H1 (cell line): ENCODE measurements around the gene SLC25A17. TPM values are rescaled to one million over a fixed set of nuclear protein-coding genes. Genes with fewer than 3 reads are reported as not detected.

Experiments
- CTCF ChIA-PET: fragments of 300-600 bp; sonication (Branson Sonifier 250); formaldehyde crosslinking; loops from one replicate; lab custom pipeline; 2021; ENCODE audit not compliant: partially characterized antibody; lab: Charles Lee
- POLR2A ChIA-PET: fragments of 300-600 bp; sonication (Branson Sonifier 250); formaldehyde crosslinking; loops from one replicate; lab custom pipeline; 2021; ENCODE audit warnings: inconsistent platforms; ENCODE audit not compliant: partially characterized antibody; lab: Charles Lee
- DNase-seq, 2 experiments: peaks; one replicate each; pipeline versions ENCODE4 v3.0.0 to v3.0.0-alpha.2; 2010 to 2022; ENCODE audit warnings: low spot score in 2 of 2, low read depth in 1 of 2, mixed read lengths in 1 of 2
- FAIRE-seq: peaks from 2 replicates; lab custom pipeline; 2011; peaks lifted over from hg19 to GRCh38; lab: Jason Lieb, UNC
- H2AFZ ChIP-seq: 2 replicates; pipeline ENCODE4 v1.8.1; 2012; ENCODE audit warnings: low read length, inconsistent platforms
- H2AK5ac ChIP-seq: 2 replicates; pipeline ENCODE4 v1.6.1; 2013; ENCODE audit warnings: low read depth, low read length
- H2BK120ac ChIP-seq: replicated peaks from 2 replicates; pipeline ENCODE3; 2013; ENCODE audit warnings: low read depth, low read length, inconsistent platforms
- H2BK12ac ChIP-seq: 2 replicates; pipeline ENCODE4 v1.6.1; 2013; ENCODE audit warnings: low read depth, low read length
- H2BK15ac ChIP-seq: 2 replicates; pipeline ENCODE4 v1.6.1; 2013; ENCODE audit warnings: low read length
- H2BK20ac ChIP-seq: 2 replicates; pipeline ENCODE4 v1.6.1; 2013; ENCODE audit warnings: low read length
- H2BK5ac ChIP-seq: 2 replicates; pipeline ENCODE4 v1.6.1; 2013; ENCODE audit warnings: low read depth, low read length
- H3K14ac ChIP-seq: 2 replicates; pipeline ENCODE4 v1.6.1; 2013; ENCODE audit warnings: inconsistent platforms; ENCODE audit not compliant: insufficient read length
- H3K18ac ChIP-seq: 2 replicates; pipeline ENCODE4 v1.6.1; 2013; ENCODE audit warnings: low read length; ENCODE audit errors: extremely low read depth
- H3K23ac ChIP-seq: 2 replicates; pipeline ENCODE4 v1.6.1; 2013; ENCODE audit warnings: inconsistent platforms; ENCODE audit not compliant: insufficient read length
- H3K23me2 ChIP-seq: 2 replicates; pipeline ENCODE4 v1.6.1; 2013; ENCODE audit warnings: low read depth, low read length
- H3K27ac ChIP-seq: 2 replicates; pipeline ENCODE4 v1.6.1; 2011; ENCODE audit warnings: low read depth, low read length, inconsistent platforms
- H3K27me3 ChIP-seq, 4 experiments: replicated peaks in 1 of 4; 1 replicate in 1 of 4; 2 replicates in 3 of 4; pipeline versions ENCODE4 v1.6.1 to v1.8.1; 2011 to 2013; ENCODE audit warnings: low read length in 3 of 4, mild to moderate bottlenecking in 3 of 4, inconsistent platforms in 2 of 4, mixed read lengths in 2 of 4, moderate library complexity in 1 of 4; ENCODE audit not compliant: control insufficient read depth in 3 of 4, insufficient read depth in 3 of 4; ENCODE audit errors: extremely low read depth in 1 of 4
- H3K36me3 ChIP-seq, 4 experiments: 2 replicates each; pipeline versions ENCODE4 v1.6.1 to v1.8.1; 2011 to 2013; ENCODE audit warnings: mild to moderate bottlenecking in 4 of 4, low read length in 3 of 4, moderate library complexity in 2 of 4, control low read depth in 1 of 4, inconsistent platforms in 1 of 4; ENCODE audit not compliant: insufficient read depth in 4 of 4, control insufficient read depth in 2 of 4
- H3K4ac ChIP-seq: replicated peaks from 2 replicates; pipeline ENCODE3; 2013; ENCODE audit warnings: low read length, low read depth, mixed read lengths, inconsistent platforms; ENCODE audit not compliant: insufficient read length
- H3K4me1 ChIP-seq, 4 experiments: replicated peaks in 1 of 4; 1 replicate in 1 of 4; 2 replicates in 3 of 4; pipeline versions ENCODE4 v1.6.1 to v1.8.1; 2011 to 2013; ENCODE audit warnings: low read length in 3 of 4, inconsistent platforms in 2 of 4, mixed read lengths in 1 of 4; ENCODE audit not compliant: insufficient read depth in 4 of 4, control insufficient read depth in 3 of 4
- H3K4me2 ChIP-seq, 2 experiments: 2 replicates each; pipeline versions ENCODE4 v1.6.1 to v1.8.1; 2011 to 2013; ENCODE audit warnings: low read depth in 2 of 2, low read length in 2 of 2, control low read depth in 1 of 2, inconsistent platforms in 1 of 2, mild to moderate bottlenecking in 1 of 2; ENCODE audit not compliant: insufficient read depth in 1 of 2
- H3K4me3 ChIP-seq, 4 experiments: fragments of 200-600, 300-600 bp in 1 of 4; sonication (generic), shearing (Covaris generic), sonication (Bioruptor Twin) in 1 of 4; 2 replicates each; pipeline versions ENCODE4 v1.5.1 to v1.8.1; 2011 to 2016; ENCODE audit warnings: low read length in 4 of 4, low read depth in 3 of 4, control low read depth in 2 of 4, inconsistent platforms in 2 of 4, mild to moderate bottlenecking in 2 of 4, mixed read lengths in 1 of 4, moderate library complexity in 1 of 4; ENCODE audit not compliant: insufficient read depth in 2 of 4; ENCODE audit errors: extremely low read depth in 1 of 4
- H3K56ac ChIP-seq: replicated peaks from 2 replicates; pipeline ENCODE3; 2013; ENCODE audit warnings: low read depth, mild to moderate bottlenecking, mixed read lengths, low read length, inconsistent platforms; ENCODE audit not compliant: insufficient read length
- H3K79me1 ChIP-seq: 2 replicates; pipeline ENCODE4 v1.6.1; 2013; ENCODE audit warnings: low read depth, low read length, control low read depth
- H3K79me2 ChIP-seq, 2 experiments: 2 replicates each; pipeline versions ENCODE4 v1.6.1 to v1.8.1; 2012 to 2013; ENCODE audit warnings: low read length in 2 of 2, mild to moderate bottlenecking in 2 of 2, inconsistent platforms in 1 of 2; ENCODE audit not compliant: insufficient read depth in 2 of 2, control insufficient read depth in 1 of 2
- H3K9ac ChIP-seq, 4 experiments: replicated peaks in 1 of 4; 1 replicate in 1 of 4; 2 replicates in 3 of 4; pipeline versions ENCODE4 v1.6.1 to v1.8.1; 2011 to 2013; ENCODE audit warnings: low read depth in 3 of 4, low read length in 3 of 4, control low read depth in 2 of 4, mild to moderate bottlenecking in 2 of 4, moderate library complexity in 2 of 4, inconsistent platforms in 1 of 4; ENCODE audit errors: extremely low read depth in 1 of 4
- H3K9me3 ChIP-seq, 2 experiments: 2 replicates each; pipeline versions ENCODE4 v1.6.1 to v1.8.1; 2012 to 2013; ENCODE audit warnings: mild to moderate bottlenecking in 2 of 2, moderate library complexity in 2 of 2, control low read depth in 1 of 2, inconsistent platforms in 1 of 2, low read depth in 1 of 2, low read length in 1 of 2, mixed read lengths in 1 of 2; ENCODE audit not compliant: insufficient read depth in 2 of 2
- H4K20me1 ChIP-seq, 2 experiments: replicated peaks in 1 of 2; 2 replicates each; pipeline versions ENCODE3 to v1.8.1; 2011 to 2013; ENCODE audit warnings: inconsistent platforms in 2 of 2, low read length in 2 of 2, mild to moderate bottlenecking in 1 of 2; ENCODE audit not compliant: insufficient read depth in 2 of 2, control insufficient read depth in 1 of 2
- H4K5ac ChIP-seq: 2 replicates; pipeline ENCODE4 v1.6.1; 2013; ENCODE audit warnings: low read length, low read depth, mixed read lengths, inconsistent platforms; ENCODE audit not compliant: insufficient read length
- H4K8ac ChIP-seq: 2 replicates; pipeline ENCODE4 v1.8.0; 2013; ENCODE audit warnings: mild to moderate bottlenecking, moderate library complexity, low read length, inconsistent platforms; ENCODE audit not compliant: insufficient read depth; ENCODE audit errors: extremely low read depth
- H4K91ac ChIP-seq: replicated peaks from 2 replicates; pipeline ENCODE3; 2013; ENCODE audit warnings: low read length, mixed read lengths, inconsistent platforms; ENCODE audit not compliant: insufficient read length
- BCL11A ChIP-seq, 2 experiments: IDR thresholded peaks; one replicate each; pipeline ENCODE4 v1.6.1; 2011; ENCODE audit warnings: low read depth in 2 of 2, low read length in 2 of 2, mild to moderate bottlenecking in 2 of 2
- CBX5 ChIP-seq: fragments of 300-800, 300-1000 bp; sonication (generic); IDR thresholded peaks from 2 replicates; pipeline ENCODE4 v1.7.1; 2016; ENCODE audit warnings: antibody characterized with exemption, low read length, low read depth
- CHD1 ChIP-seq: IDR thresholded peaks from 2 replicates; pipeline ENCODE4 v1.6.1; 2012; ENCODE audit warnings: low read depth, low read length, improper control_type of control experiment
- CREB1 ChIP-seq: IDR thresholded peaks from 2 replicates; pipeline ENCODE4 v1.6.1; 2012; ENCODE audit warnings: inconsistent platforms
- SP4 ChIP-seq: IDR thresholded peaks from 2 replicates; pipeline ENCODE4 v1.6.1; 2012; ENCODE audit warnings: low read length, inconsistent platforms
- SUZ12 ChIP-seq: fragments of 200-600 bp; sonication (generic); IDR thresholded peaks from 2 replicates; pipeline ENCODE4 v1.6.1; 2012; ENCODE audit warnings: mild to moderate bottlenecking, inconsistent platforms, low read length, moderate library complexity, mixed read lengths
- TEAD4 ChIP-seq: IDR thresholded peaks from 2 replicates; pipeline ENCODE4 v1.6.1; 2012; ENCODE audit warnings: low read depth, low read length, inconsistent platforms, mixed read lengths
- whole genome bisulfite sequencing, 2 experiments: shearing (Covaris generic) in 1 of 2; methylation state at CpG; one replicate each; pipeline versions ENCODE4 v1.1.6 to v1.1.7; 2013 to 2015; ENCODE audit warnings: low lambda C conversion rate in 2 of 2, mixed read lengths in 2 of 2, inconsistent platforms in 1 of 2, low coverage in 1 of 2, missing lambda C conversion rate in 1 of 2; ENCODE audit not compliant: insufficient replicate concordance in 2 of 2, insufficient coverage in 1 of 2, insufficient read length in 1 of 2; ENCODE audit errors: extremely low coverage in 1 of 2, missing lambda C conversion rate in 1 of 2; 5-methylcytosine and 5-hydroxymethylcytosine counted together
- polyA plus RNA-seq, 7 experiments: library from polyadenylated mRNA; depleted of rRNA in 3 of 7; stranded (reverse) in 5 of 7; unstranded in 2 of 7; fragments of >200 nt in 5 of 7; fragments of 200-250 nt in 2 of 7; gene quantifications; 1 replicate in 5 of 7; 2 replicates in 1 of 7; 4 replicates in 1 of 7; pipeline versions ENCODE4 v1.2.1 to v1.2.3, GENCODE V29; 2011 to 2013; ENCODE audit warnings: missing spikeins in 2 of 7, mixed read lengths in 2 of 7
- total RNA-seq: library from RNA; stranded (reverse); fragmentation: NEBNext Ultra II Directional; extraction: Animal tissue kit (Norgen Biotek cat#: 25700); gene quantifications from 2 replicates; pipeline ENCODE4 v1.2.1, GENCODE V29; 2021

SLC25A17 gene
- total and polyA plus RNA-seq, 2 of the 8 experiments (the other 6 are each of a cell fraction or from before 2014, with no cell fraction given), result 17.9 to 40.4 TPM

- H2AFZ ChIP-seq, result no peak overlapping the region
- WGBS, 2 experiments, result 81 to 100% methylated on average over 1 to 2 of the region's 12 CpGs
These were observed 72.5 kb downstream of the SLC25A17 start for GRCh38 chr22:40746428-40747220.

More at GRCh38 chr22:40746428-40747220, 72.5 kb downstream of the SLC25A17 start:
- no peak overlapping the region for H3K23ac ChIP-seq
- no peak overlapping the region for H3K4me2 ChIP-seq
- H3K9ac ChIP-seq, result no peak overlapping the region
- peaks cover 3 to 11% (median 6%) of the 10 kb centered on the region in 4 experiments for H3K4me1 ChIP-seq
- CTCF ChIA-PET, result interaction anchor here (4.1 kb wide), 1 partner anchor 12 kb away, joined by 25 read pairs; no protein-coding TSS in a partner anchor
- TF ChIP-seq BCL11A (IDR thresholded peaks at IDR 0.05; ENCODE audit: low read depth in 2 of 2, low read length in 2 of 2) (no peak), CHD1 (no peak), CBX5 (no peak), TEAD4 (no peak), SP4 (no peak), CREB1 (no peak), SUZ12 (no peak)
- H3K4ac ChIP-seq, result no peak overlapping the region
- no peak overlapping the region for H2AK5ac ChIP-seq
- no peak overlapping the region for H3K27ac ChIP-seq
- no peak overlapping the region for H2BK15ac ChIP-seq
- H3K9me3 ChIP-seq, result no peaks in the 10 kb centered on the region
- no peak overlapping the region for H2BK5ac ChIP-seq
- no peak overlapping the region for H2BK12ac ChIP-seq
- DNase-seq, result no peak
- no peak overlapping the region for H3K14ac ChIP-seq
- no peak overlapping the region for H4K91ac ChIP-seq
- no peaks in the 10 kb centered on the region for H3K79me1 ChIP-seq
- H3K27me3 ChIP-seq, result no peaks in the 10 kb centered on the region
- no peak overlapping the region for H4K8ac ChIP-seq
- no peak overlapping the region for H3K56ac ChIP-seq
- H3K79me2 ChIP-seq, result no peaks in the 10 kb centered on the region
- no peak for FAIRE-seq
- H2BK120ac ChIP-seq, result no peak overlapping the region
- H4K5ac ChIP-seq, result no peak overlapping the region
- POLR2A ChIA-PET, result no interaction called here
- no peaks in the 10 kb centered on the region for H4K20me1 ChIP-seq
- no peaks in the 10 kb centered on the region for H3K23me2 ChIP-seq
- no peak overlapping the region for H3K18ac ChIP-seq
- no peak overlapping the region for H2BK20ac ChIP-seq
- 0 out of 8 replicates have a peak overlapping the region, but pooled peaks of 1 of the 4 experiments have one; percentile 8 for H3K4me3 ChIP-seq
- no peaks in the 10 kb centered on the region for H3K36me3 ChIP-seq
